Mesangial cell (primary cell): ENCODE data around the gene USP20. TPM values are rescaled to one million over a fixed set of nuclear protein-coding genes. Genes with fewer than 3 reads are reported as not detected.

ENCODE experiments used
- total RNA-seq: library from RNA; depleted of rRNA; stranded (reverse); fragments of >200 nt; gene quantifications from 2 replicates; pipeline ENCODE4 v1.2.3, GENCODE V29; 2015

Gene USP20
- total RNA-seq = 7.5 and 16.7 TPM in 2 replicates

GRCh38 chr9:129835128-129835859, at the start of gene USP20, which contains the start of gene C9orf78:
USP20 (plus strand) TSS chr9:129835458; CDS start chr9:129852556, 17,098 bp downstream.
C9orf78 (minus strand) TSS chr9:129835275; CDS start chr9:129835221, 54 bp downstream.

GRCh38 chr9:129802833-129803675, 32.2 kb upstream of the USP20 start, which contains the start of gene TOR1B:
TOR1B (plus strand) TSS chr9:129803184; CDS start chr9:129803213, 29 bp downstream.

GRCh38 chr9:129823935-129824601, 11.2 kb upstream of the USP20 start, which contains the start of gene TOR1A:
TOR1A (minus strand) TSS chr9:129824136; CDS start chr9:129824085, 51 bp downstream.

Other genes starting within 250 kb of the USP20 start
- gene C9orf50, start 214.4 kb upstream of the USP20 start, total RNA-seq = 0.16 and 0.25 TPM in 2 replicates
- gene NTMT1, start 209.3 kb upstream of the USP20 start, total RNA-seq = 41.3 and 79.5 TPM in 2 replicates
- 21.2 and 23.5 TPM in 2 replicates for gene ASB6, start 193.3 kb upstream of the USP20 start, total RNA-seq
- 1.6 and 2.7 TPM in 2 replicates for gene PRRX2, start 169.8 kb upstream of the USP20 start, total RNA-seq
- gene PTGES, start 82.4 kb upstream of the USP20 start, total RNA-seq = 5.1 and 52.4 TPM in 2 replicates
- gene TOR1B, start 32.3 kb upstream of the USP20 start, total RNA-seq = 27.4 and 28.2 TPM in 2 replicates
- gene TOR1A, start 11.3 kb upstream of the USP20 start, total RNA-seq = 62.6 and 67.8 TPM in 2 replicates
- 17.0 and 24.0 TPM in 2 replicates for gene C9orf78, start 183 bp upstream of the USP20 start, total RNA-seq
- gene FNBP1, start 207.7 kb downstream of the USP20 start, total RNA-seq = 6.5 and 11.0 TPM in 2 replicates
- gene GPR107, start 218.4 kb downstream of the USP20 start, total RNA-seq = 16.8 and 32.3 TPM in 2 replicates